CD4-positive, CD25-positive, alpha-beta regulatory T cell (primary cell): ENCODE measurements around the gene KLHL15. TPM values are rescaled to one million over a fixed set of nuclear protein-coding genes. Genes with fewer than 3 reads are reported as not detected.
"Not testable (repeated sequence)": the region's sequence is repeated elsewhere in the genome, so short reads cannot be mapped to it uniquely, and the experiment has no call there.

Source experiments
- ATAC-seq, 2 donors: fragments of 150-1000 bp; cut with Tn5 transposase; one replicate each; pipeline ENCODE4 v1.10.0; 2021; ENCODE audit warnings: low read depth in 2 of 2, moderate number of reproducible peaks in 2 of 2, moderate library complexity in 1 of 2
- DNase-seq, 3 donors: peaks; one replicate each; pipeline versions ENCODE4 v3.0.0 to v3.0.0-alpha.2; 2012 to 2022; ENCODE audit warnings: mixed read lengths in 1 of 3
- H3K27ac ChIP-seq: one replicate; pipeline ENCODE4 v1.7.0; 2013; ENCODE audit warnings: mild to moderate bottlenecking, low read length; ENCODE audit not compliant: insufficient read depth, poor library complexity, severe bottlenecking
- H3K27me3 ChIP-seq: one replicate; pipeline ENCODE4 v1.7.0; 2013; ENCODE audit warnings: low read length; ENCODE audit not compliant: control insufficient read depth, insufficient read depth
- H3K36me3 ChIP-seq: one replicate; pipeline ENCODE4 v1.7.0; 2013; ENCODE audit warnings: mild to moderate bottlenecking, low read length, moderate library complexity; ENCODE audit not compliant: control insufficient read depth, insufficient read depth
- H3K4me1 ChIP-seq: 2 replicates; pipeline ENCODE4 v1.7.0; 2013; ENCODE audit warnings: mild to moderate bottlenecking, low read length; ENCODE audit not compliant: insufficient read depth, control insufficient read depth, poor library complexity, severe bottlenecking
- H3K4me3 ChIP-seq: one replicate; pipeline ENCODE4 v1.7.0; 2013; ENCODE audit warnings: low read depth, mild to moderate bottlenecking, low read length, moderate library complexity
- H3K9me3 ChIP-seq, 2 experiments: 1 replicate in 1 of 2; 2 replicates in 1 of 2; pipeline ENCODE4 v1.7.0; 2013; ENCODE audit warnings: low read length in 2 of 2, mild to moderate bottlenecking in 1 of 2, moderate library complexity in 1 of 2; ENCODE audit not compliant: control insufficient read depth in 2 of 2
- H3K27ac Mint-ChIP-seq, 3 donors: one replicate each; pipeline ENCODE4 v1.8.0; 2020 to 2022; ENCODE audit warnings: mild to moderate bottlenecking in 3 of 3, mixed read lengths in 3 of 3, moderate library complexity in 2 of 3
- H3K27me3 Mint-ChIP-seq: one replicate; pipeline ENCODE4 v1.8.0; 2022; ENCODE audit warnings: mild to moderate bottlenecking, mixed read lengths
- H3K36me3 Mint-ChIP-seq: one replicate; pipeline ENCODE4 v1.8.0; 2020; ENCODE audit warnings: mixed read lengths
- H3K4me1 Mint-ChIP-seq, 4 donors: one replicate each; pipeline ENCODE4 v1.8.0; 2020 to 2022; ENCODE audit warnings: mixed read lengths in 4 of 4, mild to moderate bottlenecking in 1 of 4
- H3K4me3 Mint-ChIP-seq, 4 donors: one replicate each; pipeline ENCODE4 v1.8.0; 2020 to 2022; ENCODE audit warnings: mild to moderate bottlenecking in 4 of 4, mixed read lengths in 4 of 4, moderate library complexity in 3 of 4
- H3K9me3 Mint-ChIP-seq, 7 donors: one replicate each; pipeline ENCODE4 v1.8.0; 2020 to 2022; ENCODE audit warnings: mixed read lengths in 7 of 7, mild to moderate bottlenecking in 3 of 7, moderate library complexity in 2 of 7
- polyA plus RNA-seq, 4 donors: library from polyadenylated mRNA; unstranded; fragments of 300-500 nt; fragmentation: Illumina TruSeq; gene quantifications; one replicate each; pipeline ENCODE4 v1.2.3, GENCODE V29; 2021
- total RNA-seq: library from RNA; stranded (reverse); gene quantifications from one replicate; pipeline ENCODE4 v1.2.3, GENCODE V29; 2022

Gene KLHL15
- 29.2 TPM for total RNA-seq
- polyA plus RNA-seq = 1 to 10 TPM; 1.8 to 2.2 (median 2.0) TPM

GRCh38 chrX:24027086-24027485 is at the start of gene KLHL15:
KLHL15 (minus strand) TSS chrX:24027186; CDS start chrX:24006693, 20,493 bp downstream.
- Histone ChIP-seq H3K27me3 (no peaks in the 10 kb centered on the region), H3K36me3 (no peaks in the 10 kb centered on the region), H3K4me3 (peak within 1 kb of the TSS; percentile 74), H3K27ac (peak within 1 kb of the TSS; percentile 90), H3K9me3 (no peaks in the 10 kb centered on the region), H3K4me1 (peaks cover 10% of the 10 kb centered on the region)
- H3K27me3 Mint-ChIP-seq = no peaks in the 10 kb centered on the region
- peaks cover 0 to 9% (median 6%) of the 10 kb centered on the region in 4 donors for H3K4me1 Mint-ChIP-seq
- peak within 1 kb of the TSS; percentile 86 to 92 (median 87) for H3K27ac Mint-ChIP-seq
- no peaks in the 10 kb centered on the region for H3K36me3 Mint-ChIP-seq
- peaks cover 0 to 4% (median 0%) of the 10 kb centered on the region in 7 donors for H3K9me3 Mint-ChIP-seq
- peak within 1 kb of the TSS; percentile 84 to 92 (median 86) for H3K4me3 Mint-ChIP-seq
- ATAC-seq (no peak), DNase-seq (no peak)

- no peaks in the 10 kb centered on the region for H3K27me3 ChIP-seq
- H3K9me3 ChIP-seq = no peaks in the 10 kb centered on the region
- H3K4me3 ChIP-seq = no peak overlapping the region
- H3K36me3 Mint-ChIP-seq = peaks cover 49% of the 10 kb centered on the region
- no peak overlapping the region for H3K27ac Mint-ChIP-seq
- no peak overlapping the region for H3K4me3 Mint-ChIP-seq
- DNase-seq (no peak), ATAC-seq (no peak)
- no peaks in the 10 kb centered on the region for H3K27me3 Mint-ChIP-seq
- H3K4me1 Mint-ChIP-seq = peaks cover 0 to 8% (median 0%) of the 10 kb centered on the region in 4 donors
- H3K27ac ChIP-seq = no peak overlapping the region
- H3K36me3 ChIP-seq = peaks cover 58% of the 10 kb centered on the region
- H3K9me3 Mint-ChIP-seq = no peaks in the 10 kb centered on the region
- H3K4me1 ChIP-seq = no peaks in the 10 kb centered on the region
These were observed 42.9 kb upstream of the KLHL15 start for GRCh38 chrX:24069877-24070276.

GRCh38 chrX:24063488-24063887 is 36.5 kb upstream of the KLHL15 start:
- peaks cover 49% of the 10 kb centered on the region for H3K36me3 Mint-ChIP-seq
- no peak for DNase-seq
- no peak overlapping the region for H3K27ac ChIP-seq
- no peaks in the 10 kb centered on the region for H3K27me3 ChIP-seq
- H3K9me3 ChIP-seq = no peaks in the 10 kb centered on the region
- no peaks in the 10 kb centered on the region for H3K9me3 Mint-ChIP-seq
- peaks cover 0 to 9% (median 0%) of the 10 kb centered on the region in 4 donors for H3K4me1 Mint-ChIP-seq
- no peak overlapping the region for H3K4me3 ChIP-seq
- ATAC-seq = no peak
- H3K27me3 Mint-ChIP-seq = no peaks in the 10 kb centered on the region
- H3K36me3 ChIP-seq = peaks cover 70% of the 10 kb centered on the region
- no peaks in the 10 kb centered on the region for H3K4me1 ChIP-seq
- no peak overlapping the region for H3K4me3 Mint-ChIP-seq
- no peak overlapping the region for H3K27ac Mint-ChIP-seq

GRCh38 chrX:24055043-24055356 is 28.0 kb upstream of the KLHL15 start:
- peak overlapping the region in 2 of 3 donors; percentile 99 for H3K27ac Mint-ChIP-seq
- Histone ChIP-seq H3K4me3 (no peak overlapping the region), H3K27me3 (no peaks in the 10 kb centered on the region), H3K36me3 (peaks cover 21% of the 10 kb centered on the region), H3K27ac (no peak overlapping the region), H3K4me1 (peaks cover 6% of the 10 kb centered on the region), H3K9me3 (no peaks in the 10 kb centered on the region)
- H3K4me3 Mint-ChIP-seq = peak overlapping the region in 1 of 4 donors; percentile 98
- peaks cover 5% of the 10 kb centered on the region for H3K36me3 Mint-ChIP-seq
- no peaks in the 10 kb centered on the region for H3K27me3 Mint-ChIP-seq
- H3K9me3 Mint-ChIP-seq = no peaks in the 10 kb centered on the region
- no peak for ATAC-seq
- DNase-seq = no peak
- H3K4me1 Mint-ChIP-seq = peaks cover 0 to 28% (median 0%) of the 10 kb centered on the region in 4 donors

- Histone ChIP-seq H3K36me3 (peaks cover 15% of the 10 kb centered on the region), H3K4me1 (peaks cover 6% of the 10 kb centered on the region), H3K4me3 (no peak within 1 kb of the TSS), H3K27me3 (no peaks in the 10 kb centered on the region), H3K27ac (no peak within 1 kb of the TSS), H3K9me3 (no peaks in the 10 kb centered on the region)
- H3K27me3 Mint-ChIP-seq = no peaks in the 10 kb centered on the region
- peak within 1 kb of the TSS in 2 of 3 donors; percentile 99 for H3K27ac Mint-ChIP-seq
- H3K36me3 Mint-ChIP-seq = no peaks in the 10 kb centered on the region
- peaks cover 0 to 28% (median 0%) of the 10 kb centered on the region in 4 donors for H3K4me1 Mint-ChIP-seq
- H3K9me3 Mint-ChIP-seq = no peaks in the 10 kb centered on the region
- peak; percentile 79 to 98 (median 94) for DNase-seq
- H3K4me3 Mint-ChIP-seq = peak within 1 kb of the TSS in 1 of 4 donors; percentile 98
- ATAC-seq = peak; percentile 85 to 86
These were observed 27.4 kb upstream of the KLHL15 start, which contains the start of gene EIF2S3 for GRCh38 chrX:24054182-24055042. EIF2S3 (plus strand) TSS chrX:24054956; CDS start chrX:24054969, 13 bp downstream.

GRCh38 chrX:24050522-24051318 is 23.7 kb upstream of the KLHL15 start:
- H3K4me1 ChIP-seq, ATAC-seq, H3K27ac ChIP-seq, DNase-seq, H3K4me3 ChIP-seq, H3K36me3 ChIP-seq, H3K9me3 ChIP-seq, H3K27me3 ChIP-seq, H3K27me3 Mint-ChIP-seq, H3K36me3 Mint-ChIP-seq, H3K9me3 Mint-ChIP-seq: not testable (repeated sequence)
- peak overlapping the region in 1 of 3 donors; percentile 77 for H3K27ac Mint-ChIP-seq
- peaks cover 0 to 13% (median 0%) of the 10 kb centered on the region in 4 donors for H3K4me1 Mint-ChIP-seq
- peak overlapping the region in 3 of 4 donors; percentile 58 to 78 (median 63) for H3K4me3 Mint-ChIP-seq

- H3K36me3 Mint-ChIP-seq, H3K36me3 ChIP-seq, ATAC-seq, DNase-seq, H3K27me3 Mint-ChIP-seq, H3K9me3 Mint-ChIP-seq, H3K4me3 Mint-ChIP-seq, H3K4me1 ChIP-seq, H3K27ac ChIP-seq, H3K4me3 ChIP-seq, H3K27ac Mint-ChIP-seq, H3K27me3 ChIP-seq, H3K9me3 ChIP-seq: not testable (repeated sequence)
- peaks cover 0 to 13% (median 0%) of the 10 kb centered on the region in 4 donors for H3K4me1 Mint-ChIP-seq
These were observed 22.7 kb upstream of the KLHL15 start for GRCh38 chrX:24049643-24050042.
